Esophagus muscularis mucosa (tissue), 3 donors: ENCODE measurements around the gene ZNF564.

Source experiments
- EP300 ChIP-seq: sonication (generic); formaldehyde crosslinking; IDR thresholded peaks from one replicate; pipeline ENCODE4 v1.6.1; 2017; ENCODE audit warnings: antibody characterized with exemption
- TF ChIP-seq, protein P1 (sequence below), 3 experiments: fragments of 200-600 bp in 2 of 3; fragments of 450-650 bp in 1 of 3; sonication (generic) in 2 of 3; IDR thresholded peaks; one replicate each; pipeline ENCODE4 v1.5.1; 2017 to 2019; ENCODE audit warnings: antibody characterized with exemption in 3 of 3, mild to moderate bottlenecking in 2 of 3, moderate library complexity in 1 of 3

DNA sequence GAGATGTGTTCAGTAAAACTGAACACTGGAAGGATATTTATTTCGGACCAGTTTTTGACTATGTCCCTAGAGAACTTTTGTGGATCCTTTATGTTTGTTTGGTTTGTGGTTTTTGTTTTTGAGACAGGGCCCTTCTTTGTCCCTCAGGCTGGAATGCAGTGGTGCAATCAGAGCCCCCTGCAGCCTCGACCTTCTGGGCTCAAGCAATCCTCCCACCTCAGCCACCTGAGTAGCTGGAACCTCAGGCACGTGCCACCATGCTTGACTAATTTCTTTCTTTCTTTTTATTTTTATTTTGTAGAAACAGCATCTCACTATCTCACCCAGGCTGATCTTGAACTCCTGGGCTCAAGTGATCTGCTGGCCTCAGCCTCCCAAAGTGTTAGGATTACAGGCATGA, 65.7 kb downstream of the ZNF564 start:
- TF ChIP-seq, protein P1, sequence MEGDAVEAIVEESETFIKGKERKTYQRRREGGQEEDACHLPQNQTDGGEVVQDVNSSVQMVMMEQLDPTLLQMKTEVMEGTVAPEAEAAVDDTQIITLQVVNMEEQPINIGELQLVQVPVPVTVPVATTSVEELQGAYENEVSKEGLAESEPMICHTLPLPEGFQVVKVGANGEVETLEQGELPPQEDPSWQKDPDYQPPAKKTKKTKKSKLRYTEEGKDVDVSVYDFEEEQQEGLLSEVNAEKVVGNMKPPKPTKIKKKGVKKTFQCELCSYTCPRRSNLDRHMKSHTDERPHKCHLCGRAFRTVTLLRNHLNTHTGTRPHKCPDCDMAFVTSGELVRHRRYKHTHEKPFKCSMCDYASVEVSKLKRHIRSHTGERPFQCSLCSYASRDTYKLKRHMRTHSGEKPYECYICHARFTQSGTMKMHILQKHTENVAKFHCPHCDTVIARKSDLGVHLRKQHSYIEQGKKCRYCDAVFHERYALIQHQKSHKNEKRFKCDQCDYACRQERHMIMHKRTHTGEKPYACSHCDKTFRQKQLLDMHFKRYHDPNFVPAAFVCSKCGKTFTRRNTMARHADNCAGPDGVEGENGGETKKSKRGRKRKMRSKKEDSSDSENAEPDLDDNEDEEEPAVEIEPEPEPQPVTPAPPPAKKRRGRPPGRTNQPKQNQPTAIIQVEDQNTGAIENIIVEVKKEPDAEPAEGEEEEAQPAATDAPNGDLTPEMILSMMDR (IDR thresholded peaks at IDR 0.05), result no peak
- no peak for TF ChIP-seq EP300
